Breast epithelium (tissue), 3 donors: ENCODE measurements around the gene NXT1.

Source experiments
- POLR2A ChIP-seq: fragments of 450-650 bp; IDR thresholded peaks from one replicate; pipeline ENCODE4 v1.6.1; 2016; ENCODE audit warnings: antibody characterized with exemption, mild to moderate bottlenecking, moderate library complexity
- POLR2AphosphoS5 ChIP-seq, 3 donors: sonication (generic); formaldehyde crosslinking; IDR thresholded peaks; one replicate each; pipeline ENCODE4 v1.6.1; 2017; ENCODE audit warnings: antibody characterized with exemption in 3 of 3
- TF ChIP-seq, protein P1 (sequence below), 3 donors: fragments of 450-650 bp; IDR thresholded peaks; one replicate each; pipeline ENCODE4 v1.5.1; 2016 to 2017; ENCODE audit warnings: antibody characterized with exemption in 3 of 3, mild to moderate bottlenecking in 3 of 3, moderate library complexity in 3 of 3

DNA sequence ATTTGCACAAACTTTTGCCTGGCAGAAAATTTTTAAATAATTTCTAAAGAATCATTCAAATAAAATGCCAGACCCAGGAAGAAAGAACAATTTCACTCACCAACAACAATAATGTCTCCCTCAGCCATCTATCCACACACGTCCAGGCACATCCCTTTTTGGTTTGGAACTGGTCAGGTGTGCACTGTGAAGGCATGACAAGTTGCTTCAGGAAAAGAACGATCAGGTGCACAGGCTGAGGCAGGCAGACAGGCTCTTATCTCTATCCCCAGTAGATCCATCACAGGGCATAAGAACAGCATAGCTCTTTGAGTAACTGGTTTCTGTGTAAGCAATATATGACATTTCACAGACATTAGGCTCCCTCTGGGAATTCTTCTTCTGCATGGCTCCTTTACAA lies 18.1 kb upstream of the NXT1 start:
- TF ChIP-seq, protein P1, sequence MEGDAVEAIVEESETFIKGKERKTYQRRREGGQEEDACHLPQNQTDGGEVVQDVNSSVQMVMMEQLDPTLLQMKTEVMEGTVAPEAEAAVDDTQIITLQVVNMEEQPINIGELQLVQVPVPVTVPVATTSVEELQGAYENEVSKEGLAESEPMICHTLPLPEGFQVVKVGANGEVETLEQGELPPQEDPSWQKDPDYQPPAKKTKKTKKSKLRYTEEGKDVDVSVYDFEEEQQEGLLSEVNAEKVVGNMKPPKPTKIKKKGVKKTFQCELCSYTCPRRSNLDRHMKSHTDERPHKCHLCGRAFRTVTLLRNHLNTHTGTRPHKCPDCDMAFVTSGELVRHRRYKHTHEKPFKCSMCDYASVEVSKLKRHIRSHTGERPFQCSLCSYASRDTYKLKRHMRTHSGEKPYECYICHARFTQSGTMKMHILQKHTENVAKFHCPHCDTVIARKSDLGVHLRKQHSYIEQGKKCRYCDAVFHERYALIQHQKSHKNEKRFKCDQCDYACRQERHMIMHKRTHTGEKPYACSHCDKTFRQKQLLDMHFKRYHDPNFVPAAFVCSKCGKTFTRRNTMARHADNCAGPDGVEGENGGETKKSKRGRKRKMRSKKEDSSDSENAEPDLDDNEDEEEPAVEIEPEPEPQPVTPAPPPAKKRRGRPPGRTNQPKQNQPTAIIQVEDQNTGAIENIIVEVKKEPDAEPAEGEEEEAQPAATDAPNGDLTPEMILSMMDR (IDR thresholded peaks at IDR 0.05): no peak
- TF ChIP-seq POLR2A (no peak), POLR2AphosphoS5 (IDR thresholded peaks at IDR 0.05) (no peak)
